Glutamatergic neuron (in vitro differentiated cells): Measurements from ENCODE around the gene PEAK1. TPM values are rescaled to one million over a fixed set of nuclear protein-coding genes. Genes with fewer than 3 reads are reported as not detected.

ENCODE experiments used
- DNase-seq: peaks from one replicate; pipeline ENCODE4 v3.0.0; 2022
- H3K27ac Mint-ChIP-seq: one replicate; pipeline ENCODE4 v1.8.0; 2020; ENCODE audit warnings: mild to moderate bottlenecking, mixed read lengths, inconsistent platforms; ENCODE audit not compliant: unreplicated experiment
- H3K27me3 Mint-ChIP-seq: one replicate; pipeline ENCODE4 v1.8.0; 2020; ENCODE audit warnings: mild to moderate bottlenecking, moderate library complexity, mixed read lengths, inconsistent platforms; ENCODE audit not compliant: unreplicated experiment
- H3K36me3 Mint-ChIP-seq: one replicate; pipeline ENCODE4 v1.8.0; 2020; ENCODE audit warnings: mild to moderate bottlenecking, mixed read lengths, inconsistent platforms; ENCODE audit not compliant: unreplicated experiment
- H3K4me1 Mint-ChIP-seq: one replicate; pipeline ENCODE4 v1.8.0; 2020; ENCODE audit warnings: mild to moderate bottlenecking, low read depth, mixed read lengths, inconsistent platforms; ENCODE audit not compliant: unreplicated experiment
- H3K4me3 Mint-ChIP-seq: one replicate; pipeline ENCODE4 v1.8.0; 2020; ENCODE audit warnings: mild to moderate bottlenecking, mixed read lengths, inconsistent platforms; ENCODE audit not compliant: unreplicated experiment
- H3K9me3 Mint-ChIP-seq: one replicate; pipeline ENCODE4 v1.8.0; 2020; ENCODE audit warnings: mild to moderate bottlenecking, moderate library complexity, mixed read lengths, inconsistent platforms; ENCODE audit not compliant: unreplicated experiment
- CTCF ChIP-seq: fragments of 200-600 bp; sonication (generic); IDR thresholded peaks from one replicate; pipeline ENCODE4 v1.5.0; 2021; ENCODE audit not compliant: partially characterized antibody, unreplicated experiment
- total RNA-seq: library from RNA; stranded (reverse); fragmentation: NEBNext Ultra II Directional; extraction: Animal tissue kit (Norgen Biotek cat#: 25700); gene quantifications from one replicate; pipeline ENCODE4 v1.2.1, GENCODE V29; 2021; ENCODE audit not compliant: unreplicated experiment

PEAK1 gene
- total RNA-seq, 1 donor from 2014 or later: 110 TPM

- peaks cover 39% of the 10 kb centered on the region for H3K4me1 Mint-ChIP-seq
- H3K36me3 Mint-ChIP-seq: no peaks in the 10 kb centered on the region
- no peaks in the 10 kb centered on the region for H3K9me3 Mint-ChIP-seq
- no peak for TF ChIP-seq CTCF
- no peak for DNase-seq
- H3K27ac Mint-ChIP-seq: no peak overlapping the region
- H3K27me3 Mint-ChIP-seq: peaks cover 4% of the 10 kb centered on the region
- no peak overlapping the region for H3K4me3 Mint-ChIP-seq
Measured at GRCh38 chr15:77064539-77065308, 355.2 kb downstream of the PEAK1 start.

- Mint-ChIP-seq H3K27ac (no peak overlapping the region), H3K36me3 (no peaks in the 10 kb centered on the region), H3K4me1 (peaks cover 40% of the 10 kb centered on the region), H3K4me3 (no peak overlapping the region), H3K9me3 (no peaks in the 10 kb centered on the region), H3K27me3 (no peaks in the 10 kb centered on the region)
- no peak for TF ChIP-seq CTCF
- DNase-seq: no peak
Measured at GRCh38 chr15:77064063-77064462, 355.8 kb downstream of the PEAK1 start.

GRCh38 chr15:77063249-77063648, 356.7 kb downstream of the PEAK1 start:
- Mint-ChIP-seq H3K27me3 (no peaks in the 10 kb centered on the region), H3K4me1 (peaks cover 40% of the 10 kb centered on the region), H3K4me3 (no peak overlapping the region), H3K27ac (no peak overlapping the region), H3K9me3 (no peaks in the 10 kb centered on the region), H3K36me3 (no peaks in the 10 kb centered on the region)
- TF ChIP-seq CTCF: no peak
- no peak for DNase-seq

- peaks cover 29% of the 10 kb centered on the region for H3K4me1 Mint-ChIP-seq
- no peak for TF ChIP-seq CTCF
- no peaks in the 10 kb centered on the region for H3K36me3 Mint-ChIP-seq
- peak overlapping the region; percentile 24 for H3K27ac Mint-ChIP-seq
- peaks cover 4% of the 10 kb centered on the region for H3K9me3 Mint-ChIP-seq
- no peak for DNase-seq
- H3K27me3 Mint-ChIP-seq: no peaks in the 10 kb centered on the region
- H3K4me3 Mint-ChIP-seq: no peak overlapping the region
Measured at GRCh38 chr15:77060546-77060945, 359.4 kb downstream of the PEAK1 start.

- Mint-ChIP-seq H3K36me3 (no peaks in the 10 kb centered on the region), H3K4me1 (peaks cover 27% of the 10 kb centered on the region), H3K9me3 (peaks cover 4% of the 10 kb centered on the region), H3K27ac (peak overlapping the region; percentile 65), H3K4me3 (no peak overlapping the region), H3K27me3 (no peaks in the 10 kb centered on the region)
- no peak for TF ChIP-seq CTCF
- DNase-seq: no peak
Measured at GRCh38 chr15:77059786-77060361, 360.0 kb downstream of the PEAK1 start.
